ENCODE measurements around the gene AGBL1.
A peak's percentile ranks its signal among the peaks of the same experiment; 100 is the strongest.

AGBL1 gene

DNA sequence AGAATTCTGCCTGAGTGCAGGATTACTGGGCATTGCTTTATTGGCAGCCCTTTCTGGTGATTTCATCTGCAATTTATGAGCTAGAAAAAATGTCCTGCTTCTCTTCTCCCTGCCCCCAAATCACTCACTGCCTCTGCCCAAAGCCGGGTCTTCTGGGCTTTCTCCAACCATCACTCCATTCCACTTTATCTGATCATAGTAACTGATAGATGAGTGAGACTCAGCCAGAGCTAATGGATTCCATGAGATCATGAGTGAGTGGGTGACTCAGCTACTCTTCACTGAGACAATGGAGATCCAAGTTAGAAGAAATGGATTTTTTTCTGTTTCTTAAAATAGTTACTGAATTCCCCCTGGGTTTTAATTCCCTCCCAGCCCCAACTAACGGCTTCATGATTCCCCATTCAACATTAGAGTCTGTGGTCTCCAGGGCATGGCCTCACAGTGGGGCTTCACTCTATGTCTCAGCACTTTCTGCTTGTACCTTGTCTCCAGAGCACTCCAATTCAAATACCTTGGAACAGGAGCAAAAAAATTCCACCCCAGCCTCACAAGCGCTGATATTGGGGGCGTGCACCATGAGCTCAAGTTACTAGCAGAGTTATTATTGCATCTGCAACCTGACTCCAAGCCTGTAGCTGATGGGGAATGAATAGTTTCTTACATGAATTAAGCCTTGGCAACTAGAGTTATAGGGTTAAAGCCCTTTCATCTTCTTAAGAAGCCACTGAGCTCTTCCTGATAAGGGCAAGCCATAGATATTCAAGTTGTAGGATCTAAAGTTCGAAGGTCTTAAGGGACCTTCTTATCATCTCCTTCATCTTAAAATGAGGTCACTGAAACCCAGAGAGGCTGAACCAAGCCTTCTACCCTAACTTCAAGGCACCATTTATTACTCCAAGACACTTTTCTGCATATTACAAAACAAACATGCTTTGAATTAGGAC, 85.9 kb downstream of the AGBL1 start:
- DNase-seq = peak; percentile 84

GRCh38 chr15:86167841-86168240, 88.2 kb downstream of the AGBL1 start:
- DNase-seq = no peak

DNA sequence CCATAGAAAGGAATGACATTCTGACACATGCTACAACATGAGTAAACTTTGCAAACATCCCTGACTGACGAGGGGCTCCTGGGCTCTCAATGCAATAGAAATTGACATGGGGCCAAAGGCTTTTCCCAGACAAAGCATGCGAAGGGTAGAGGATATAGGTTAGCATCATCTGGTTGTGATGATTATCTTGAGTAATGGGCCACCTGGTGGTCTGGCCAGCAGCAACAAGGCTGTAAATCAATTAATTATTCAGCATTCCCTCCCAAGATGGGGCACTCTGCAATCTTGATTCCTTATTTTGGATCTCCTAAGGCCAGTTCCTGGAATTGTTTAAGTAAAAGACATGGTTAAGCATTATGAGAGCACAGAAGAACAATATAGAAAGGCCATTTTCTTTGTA, 99.2 kb downstream of the AGBL1 start:
- no peak for DNase-seq

- DNase-seq = no peak
These were observed 104.2 kb downstream of the AGBL1 start for GRCh38 chr15:86183596-86184491.

- no peak for DNase-seq
These were observed 114.2 kb downstream of the AGBL1 start for GRCh38 chr15:86193716-86194380.

GRCh38 chr15:86197770-86198169, 118.1 kb downstream of the AGBL1 start:
- no peak for DNase-seq

GRCh38 chr15:86199467-86200145, 119.9 kb downstream of the AGBL1 start:
- DNase-seq = no peak

GRCh38 chr15:86201313-86202008, 121.8 kb downstream of the AGBL1 start:
- DNase-seq = peak; percentile 64

GRCh38 chr15:86203462-86203861, 123.8 kb downstream of the AGBL1 start:
- DNase-seq = no peak

DNA sequence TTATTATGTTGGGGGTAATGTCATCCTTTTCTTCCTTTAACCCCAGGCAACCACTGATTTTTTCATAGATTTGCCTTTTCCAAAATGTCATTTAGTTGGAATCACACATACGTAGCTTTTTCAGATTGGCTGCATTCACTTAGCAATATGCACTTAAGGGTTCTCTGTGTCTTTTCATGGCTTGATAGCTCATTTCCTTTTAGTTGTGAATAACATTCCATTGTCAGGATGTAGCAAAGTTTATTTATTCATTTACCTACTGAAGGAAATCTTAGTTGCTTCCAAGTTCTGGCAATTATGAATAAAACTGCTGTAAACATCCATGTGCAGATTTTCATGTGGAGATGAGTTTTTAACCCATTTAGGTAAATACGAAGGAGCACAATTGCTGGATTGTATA, 125.4 kb downstream of the AGBL1 start:
- no peak for DNase-seq

- DNase-seq = no peak
These were observed 133.7 kb downstream of the AGBL1 start for GRCh38 chr15:86213420-86213819.

DNA sequence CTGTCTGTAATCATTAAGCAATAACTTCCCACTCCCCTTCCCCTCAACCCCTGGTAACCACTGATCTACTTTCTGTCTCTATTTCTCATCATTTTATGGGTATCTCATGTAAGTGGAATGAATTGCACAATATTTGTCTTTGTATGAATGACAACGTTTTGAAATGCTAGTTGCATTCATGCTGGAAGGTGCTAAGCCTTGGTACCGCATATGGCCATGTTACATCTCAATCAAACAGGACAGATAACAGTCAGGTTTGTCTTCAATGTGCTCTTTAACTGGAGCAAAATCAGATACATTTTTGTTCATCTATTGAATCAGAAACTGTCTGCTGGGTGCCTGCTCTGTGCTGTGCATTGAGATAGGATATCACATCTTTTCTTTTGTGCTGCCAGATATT, 134.2 kb downstream of the AGBL1 start:
- no peak for DNase-seq

DNA sequence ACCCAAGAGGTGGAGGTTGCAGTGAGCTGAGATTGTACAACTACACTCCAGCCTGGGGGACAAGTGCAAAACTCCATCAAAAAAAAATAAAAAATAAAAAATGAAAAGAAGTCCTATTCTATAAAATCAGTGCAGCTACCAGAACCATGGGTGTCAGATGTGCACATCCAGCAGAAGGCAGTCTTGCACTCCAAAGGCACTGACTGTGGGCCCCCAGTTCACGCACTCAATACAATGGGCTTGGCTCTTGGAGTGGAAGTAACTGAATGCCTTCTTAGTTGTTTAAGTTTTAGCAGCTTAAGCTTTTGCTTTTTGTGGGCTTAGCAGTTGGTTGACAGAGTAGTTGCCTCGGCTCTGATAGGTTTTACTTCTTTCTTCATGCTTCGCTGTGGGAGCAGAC, 141.4 kb downstream of the AGBL1 start:
- DNase-seq = no peak

GRCh38 chr15:86229306-86229705, 149.6 kb downstream of the AGBL1 start:
- DNase-seq = no peak

GRCh38 chr15:86229936-86230335, 150.3 kb downstream of the AGBL1 start:
- DNase-seq = peak; percentile 91

- DNase-seq = peak; percentile 66
These were observed 152.4 kb downstream of the AGBL1 start for GRCh38 chr15:86231864-86232721.

- no peak for DNase-seq
These were observed 156.0 kb downstream of the AGBL1 start for GRCh38 chr15:86235667-86236066.

DNA sequence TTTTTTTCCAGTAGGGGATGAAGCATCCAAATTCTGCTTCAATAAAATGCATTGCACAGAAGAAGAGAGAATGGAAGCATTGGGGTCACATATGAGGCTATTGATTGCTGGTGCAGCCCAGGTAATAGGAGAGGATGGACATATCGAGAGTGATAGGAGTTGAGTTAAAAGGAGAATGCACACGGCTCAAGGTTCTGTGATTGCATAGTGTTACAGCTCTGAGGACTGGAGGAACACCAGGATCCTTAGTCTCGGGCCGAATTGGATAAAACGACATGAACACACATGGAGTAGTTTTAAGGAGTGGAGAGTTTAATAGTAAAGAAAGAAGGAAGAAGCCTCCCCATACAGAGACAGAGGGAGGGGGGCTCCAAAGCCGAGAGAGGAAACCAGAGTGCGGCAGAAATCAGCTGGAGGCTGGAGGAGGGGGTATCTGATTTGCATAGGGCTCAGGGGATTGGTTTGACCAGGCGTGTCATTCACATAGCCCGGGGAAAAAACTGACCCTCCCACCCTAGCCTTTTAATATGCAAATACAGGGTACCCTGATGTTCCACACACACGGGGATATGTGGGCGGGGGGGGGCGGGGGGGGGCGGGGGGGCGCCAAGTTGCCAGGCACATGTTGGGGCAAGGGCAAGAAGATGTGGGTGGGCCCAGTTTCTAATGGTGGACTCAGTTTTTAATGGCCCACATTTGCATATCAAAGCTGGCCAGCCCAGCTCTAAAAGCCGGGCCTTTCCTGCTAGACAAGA, 156.9 kb downstream of the AGBL1 start:
- peak; percentile 73 for DNase-seq

- DNase-seq = no peak
These were observed 157.4 kb downstream of the AGBL1 start for GRCh38 chr15:86237111-86237500.

Measured in islet precursor cell (in vitro differentiated cells).